GM12878 (cell line): Measurements from ENCODE around the gene FPGS.

Experiments used
- BCL11A ChIP-seq: IDR thresholded peaks from 2 replicates; pipeline ENCODE4 v1.6.1; 2011; ENCODE audit warnings: low read depth, low read length
- BRCA1 ChIP-seq: IDR thresholded peaks from 2 replicates; pipeline ENCODE4 v1.6.1; 2011; ENCODE audit warnings: low read depth, low read length, improper control_type of control experiment
- CEBPZ ChIP-seq: fragments of 150-350 bp; IDR thresholded peaks from 2 replicates; pipeline ENCODE4 v1.6.1; 2016; ENCODE audit warnings: low read depth, low read length
- CTCF ChIP-seq, 3 experiments: IDR thresholded peaks in 2 of 3; conservative IDR thresholded peaks in 1 of 3; 2 replicates each; pipeline ENCODE4 v1.5.1; 2011; ENCODE audit warnings: low read depth in 3 of 3, low read length in 3 of 3, mild to moderate bottlenecking in 3 of 3, control low read depth in 2 of 3, moderate library complexity in 2 of 3, inconsistent platforms in 1 of 3, mixed read lengths in 1 of 3; ENCODE audit not compliant: control insufficient read depth in 2 of 3, insufficient read depth in 1 of 3; ENCODE audit errors: extremely low read depth in 1 of 3
- EP300 ChIP-seq, 2 experiments: fragments of 150-350 bp in 1 of 2; IDR thresholded peaks; 2 replicates each; pipeline ENCODE4 v1.6.1; 2011 to 2012; ENCODE audit warnings: low read depth in 2 of 2, low read length in 2 of 2, borderline replicate concordance in 1 of 2, improper control_type of control experiment in 1 of 2, inconsistent platforms in 1 of 2; ENCODE audit not compliant: control insufficient read depth in 1 of 2
- MEF2A ChIP-seq: IDR thresholded peaks from 2 replicates; pipeline ENCODE4 v1.6.1; 2011; ENCODE audit warnings: low read depth, mild to moderate bottlenecking, low read length, moderate library complexity; ENCODE audit not compliant: insufficient read depth
- MYC ChIP-seq: IDR thresholded peaks from 2 replicates; pipeline ENCODE4 v1.6.1; 2011; ENCODE audit warnings: mild to moderate bottlenecking, low read length, moderate library complexity, inconsistent platforms; ENCODE audit not compliant: insufficient read depth, insufficient replicate concordance, insufficient read length, severe bottlenecking
- RAD21 ChIP-seq: IDR thresholded peaks from 2 replicates; pipeline ENCODE4 v1.6.1; 2011; ENCODE audit warnings: mild to moderate bottlenecking, low read depth, low read length, moderate library complexity; ENCODE audit not compliant: insufficient read depth
- SMAD1 ChIP-seq: fragments of 450-650 bp; IDR thresholded peaks from 2 replicates; pipeline ENCODE4 v1.6.1; 2018; ENCODE audit warnings: mild to moderate bottlenecking, low read depth; ENCODE audit not compliant: partially characterized antibody
- SP1 ChIP-seq: IDR thresholded peaks from one replicate; pipeline ENCODE4 v1.6.1; 2011; ENCODE audit warnings: low read depth, low read length
- ZNF24 ChIP-seq: fragments of 450-650 bp; IDR thresholded peaks from 2 replicates; pipeline ENCODE4 v1.6.1; 2017; ENCODE audit warnings: antibody characterized with exemption, mild to moderate bottlenecking
- ZNF274 ChIP-seq: IDR thresholded peaks from one replicate; pipeline ENCODE4 v1.8.0; 2011; ENCODE audit not compliant: insufficient read length, insufficient read depth

GRCh38 chr9:127755061-127756060 is 47.3 kb upstream of the FPGS start:
- TF ChIP-seq BCL11A, result no peak
- no peak for TF ChIP-seq ZNF24
- no peak for TF ChIP-seq CTCF (IDR thresholded peaks at IDR 0.05 in 2 of 3, conservative IDR thresholded peaks at IDR 0.05 in 1 of 3; ENCODE audit: control insufficient read depth in 2 of 3, extremely low read depth in 1 of 3, insufficient read depth in 1 of 3, low read depth in 3 of 3, low read length in 3 of 3)
- no peak for TF ChIP-seq ZNF274
- TF ChIP-seq BRCA1, result no peak
- no peak for TF ChIP-seq SMAD1
- TF ChIP-seq MEF2A, result no peak
- TF ChIP-seq MYC, result no peak
- TF ChIP-seq RAD21, result no peak
- TF ChIP-seq CEBPZ, result no peak
- TF ChIP-seq SP1, result no peak
- no peak for TF ChIP-seq EP300 (IDR thresholded peaks at IDR 0.05; ENCODE audit: borderline replicate concordance in 1 of 2, control insufficient read depth in 1 of 2, low read depth in 2 of 2, low read length in 2 of 2)
